Smooth muscle cell (in vitro differentiated cells): ENCODE measurements around the gene UGT2B10. TPM values are rescaled to one million over a fixed set of nuclear protein-coding genes. Genes with fewer than 3 reads are reported as not detected.

Source experiments
- polyA plus RNA-seq: library from polyadenylated mRNA; unstranded; fragments of >200 nt; fragmentation: Nextera tagmentation; extraction: Ambion mirVana; gene quantifications from 2 replicates; pipeline ENCODE4 v1.2.1, GENCODE V29; 2016
- small RNA-seq: library from RNA; depleted of rRNA; stranded (forward); fragments of <200 nt; gene quantifications from one replicate; pipeline ENCODE3, GENCODE V24; 2014
- total RNA-seq: library from RNA; depleted of rRNA; stranded (reverse); fragments of >200 nt; gene quantifications from 2 replicates; pipeline ENCODE4 v1.2.3, GENCODE V29; 2014

UGT2B10 gene
- total and polyA plus RNA-seq, 2 experiments from 2014 or later, result not detected

Small RNAs within 50 kb of the gene (small RNA-seq; reads per million reads assigned to genes)
- gene AC021146.4, result not detected
- not detected for gene AC021146.9

Other genes with a start within 250 kb of the UGT2B10 start
- gene UGT2B17, start 239.7 kb upstream of the UGT2B10 start, total RNA-seq, result not detected in 2 replicates
- not detected in 2 replicates for gene UGT2B17, start 239.7 kb upstream of the UGT2B10 start, polyA plus RNA-seq
- not detected in 2 replicates for gene UGT2B15, start 145.3 kb upstream of the UGT2B10 start, total RNA-seq
- gene UGT2B15, start 145.3 kb upstream of the UGT2B10 start, polyA plus RNA-seq, result 0.08 TPM in 1 of 2 replicates, not detected in the other
- gene UGT2A3, start 135.8 kb downstream of the UGT2B10 start, total RNA-seq, result not detected in 2 replicates
- not detected in 2 replicates for gene UGT2A3, start 135.8 kb downstream of the UGT2B10 start, polyA plus RNA-seq